ENCODE measurements around the gene WDR86.

GRCh38 chr7:151339651-151340382 is 70.0 kb downstream of the WDR86 start:
- TF ChIP-seq MAX (CRISPR knock-in tag; IDR thresholded peaks at IDR 0.05) (no peak), GABPB1 (CRISPR knock-in tag; IDR thresholded peaks at IDR 0.05) (no peak), E2F4 (CRISPR knock-in tag; IDR thresholded peaks at IDR 0.05; ENCODE audit: borderline replicate concordance, low read depth) (no peak), CTCF (IDR thresholded peaks at IDR 0.05) (no peak)
